ENCODE data around the gene COP1.

Gene COP1

DNA sequence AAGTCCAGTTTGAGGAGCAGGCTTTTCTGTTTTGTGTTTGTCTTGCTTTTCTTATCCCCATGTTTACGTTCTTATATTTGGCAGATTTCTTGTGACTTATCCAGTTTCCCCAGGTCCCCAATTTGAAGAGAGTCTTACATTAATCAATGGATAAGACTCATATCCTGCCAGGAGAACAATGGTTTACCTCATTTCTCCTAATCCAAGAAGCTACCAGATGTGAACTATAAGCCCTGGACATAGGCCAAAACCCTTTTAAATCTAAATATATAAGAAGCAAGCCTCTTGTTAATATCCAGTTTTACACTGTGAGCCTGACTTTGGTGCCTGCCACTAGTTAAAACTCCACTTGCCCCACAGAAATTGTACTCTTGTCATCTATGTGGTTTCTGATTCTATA is 15.1 kb upstream of the COP1 start:
- no peak overlapping the region for H3K27ac ChIP-seq
- no peak overlapping the region for H3K9ac ChIP-seq
- H3K27me3 ChIP-seq (ENCODE audit: insufficient read depth, low read depth): no peaks in the 10 kb centered on the region
- no peaks in the 10 kb centered on the region for H3K79me2 ChIP-seq (ENCODE audit: insufficient read depth, low read depth)
- H3K4me3 ChIP-seq (IDR thresholded peaks at IDR 0.05; ENCODE audit: insufficient read depth, low read depth, low read length): no peak overlapping the region
- H2AFZ ChIP-seq (ENCODE audit: low read depth): no peak overlapping the region
- no peaks in the 10 kb centered on the region for H4K20me1 ChIP-seq (ENCODE audit: insufficient read depth)
- H3K36me3 ChIP-seq (ENCODE audit: insufficient read depth): no peaks in the 10 kb centered on the region
- H3K4me2 ChIP-seq: no peak overlapping the region
- TF ChIP-seq, protein P1, sequence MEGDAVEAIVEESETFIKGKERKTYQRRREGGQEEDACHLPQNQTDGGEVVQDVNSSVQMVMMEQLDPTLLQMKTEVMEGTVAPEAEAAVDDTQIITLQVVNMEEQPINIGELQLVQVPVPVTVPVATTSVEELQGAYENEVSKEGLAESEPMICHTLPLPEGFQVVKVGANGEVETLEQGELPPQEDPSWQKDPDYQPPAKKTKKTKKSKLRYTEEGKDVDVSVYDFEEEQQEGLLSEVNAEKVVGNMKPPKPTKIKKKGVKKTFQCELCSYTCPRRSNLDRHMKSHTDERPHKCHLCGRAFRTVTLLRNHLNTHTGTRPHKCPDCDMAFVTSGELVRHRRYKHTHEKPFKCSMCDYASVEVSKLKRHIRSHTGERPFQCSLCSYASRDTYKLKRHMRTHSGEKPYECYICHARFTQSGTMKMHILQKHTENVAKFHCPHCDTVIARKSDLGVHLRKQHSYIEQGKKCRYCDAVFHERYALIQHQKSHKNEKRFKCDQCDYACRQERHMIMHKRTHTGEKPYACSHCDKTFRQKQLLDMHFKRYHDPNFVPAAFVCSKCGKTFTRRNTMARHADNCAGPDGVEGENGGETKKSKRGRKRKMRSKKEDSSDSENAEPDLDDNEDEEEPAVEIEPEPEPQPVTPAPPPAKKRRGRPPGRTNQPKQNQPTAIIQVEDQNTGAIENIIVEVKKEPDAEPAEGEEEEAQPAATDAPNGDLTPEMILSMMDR (conservative IDR thresholded peaks at IDR 0.05; ENCODE audit: low read depth, low read length): no peak
- no peaks in the 10 kb centered on the region for H3K4me1 ChIP-seq (ENCODE audit: low read depth, poor library complexity, severe bottlenecking)

DNA sequence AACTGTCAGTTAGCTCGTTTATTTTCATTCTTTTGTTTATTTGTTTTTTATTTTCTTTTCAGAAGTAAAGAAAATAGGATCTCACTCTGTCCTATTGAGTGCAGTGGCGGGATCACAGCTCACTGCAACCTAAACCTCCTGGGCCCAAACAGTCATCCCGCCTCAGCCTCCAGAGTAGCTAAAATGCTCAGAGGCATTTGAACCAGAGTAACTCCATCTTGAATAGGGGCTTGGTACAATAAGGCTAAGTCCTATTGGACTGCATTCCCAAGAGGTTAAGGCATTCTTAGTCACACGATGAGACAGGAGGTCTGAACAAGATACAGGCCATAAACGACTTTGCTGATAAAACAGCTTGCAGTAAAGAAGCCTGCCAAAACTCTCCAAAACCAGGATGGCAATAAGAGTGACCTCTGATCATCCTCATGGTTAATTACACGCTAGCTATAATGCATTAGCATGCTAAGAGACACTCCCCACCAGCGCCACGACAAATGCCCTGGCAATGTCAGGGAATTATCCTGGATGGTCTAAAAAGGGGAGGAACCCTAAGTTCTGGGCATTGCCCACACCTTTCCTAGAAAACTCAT is 13.1 kb upstream of the COP1 start:
- no peaks in the 10 kb centered on the region for H3K36me3 ChIP-seq (ENCODE audit: insufficient read depth)
- H3K4me2 ChIP-seq: no peak overlapping the region
- no peak overlapping the region for H3K4me3 ChIP-seq (IDR thresholded peaks at IDR 0.05; ENCODE audit: insufficient read depth, low read depth, low read length)
- H4K20me1 ChIP-seq (ENCODE audit: insufficient read depth): no peaks in the 10 kb centered on the region
- H3K27ac ChIP-seq: no peak overlapping the region
- H3K4me1 ChIP-seq (ENCODE audit: low read depth, poor library complexity, severe bottlenecking): no peaks in the 10 kb centered on the region
- H3K9ac ChIP-seq: no peak overlapping the region
- H2AFZ ChIP-seq (ENCODE audit: low read depth): no peak overlapping the region
- H3K79me2 ChIP-seq (ENCODE audit: insufficient read depth, low read depth): no peaks in the 10 kb centered on the region
- TF ChIP-seq, protein P1 (conservative IDR thresholded peaks at IDR 0.05; ENCODE audit: low read depth, low read length): no peak
- no peaks in the 10 kb centered on the region for H3K27me3 ChIP-seq (ENCODE audit: insufficient read depth, low read depth)

DNA sequence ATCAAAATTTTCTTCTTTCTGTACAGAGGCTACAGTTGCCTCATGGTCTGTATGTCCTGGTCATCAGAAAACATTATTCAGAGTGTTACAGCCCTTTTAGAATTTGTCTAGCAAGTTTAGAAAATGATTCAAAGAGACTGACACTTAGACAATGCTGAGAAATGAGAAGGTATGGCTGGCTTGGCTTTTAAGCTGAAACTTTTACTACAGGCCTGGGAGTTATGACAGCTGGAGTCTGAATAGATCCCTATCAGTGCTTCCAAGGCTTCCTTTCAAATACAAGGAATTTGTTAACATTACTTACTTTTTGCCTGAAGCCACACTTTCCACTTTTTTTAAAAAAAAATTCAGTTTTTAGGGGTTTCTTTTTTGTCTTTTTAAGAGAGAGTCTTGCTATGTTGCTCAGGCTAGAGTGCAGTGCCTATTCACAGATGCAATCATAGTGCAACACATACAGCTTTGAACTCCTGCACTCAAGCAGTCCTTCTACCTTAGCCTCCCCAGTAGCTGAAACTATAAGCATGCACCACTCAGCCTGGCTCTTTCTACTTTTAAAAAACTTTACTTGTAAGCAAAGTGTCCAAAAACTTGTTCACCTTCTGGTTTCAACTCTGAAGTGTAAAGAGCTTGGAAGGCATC is 10.5 kb upstream of the COP1 start:
- H3K4me1 ChIP-seq (ENCODE audit: low read depth, poor library complexity, severe bottlenecking): no peaks in the 10 kb centered on the region
- no peaks in the 10 kb centered on the region for H4K20me1 ChIP-seq (ENCODE audit: insufficient read depth)
- H3K4me3 ChIP-seq (IDR thresholded peaks at IDR 0.05; ENCODE audit: insufficient read depth, low read depth, low read length): no peak overlapping the region
- H3K4me2 ChIP-seq: no peak overlapping the region
- H3K79me2 ChIP-seq (ENCODE audit: insufficient read depth, low read depth): no peaks in the 10 kb centered on the region
- H3K27ac ChIP-seq: no peak overlapping the region
- TF ChIP-seq, protein P1 (conservative IDR thresholded peaks at IDR 0.05; ENCODE audit: low read depth, low read length): no peak
- no peak overlapping the region for H2AFZ ChIP-seq (ENCODE audit: low read depth)
- H3K9ac ChIP-seq: no peak overlapping the region
- no peaks in the 10 kb centered on the region for H3K36me3 ChIP-seq (ENCODE audit: insufficient read depth)
- H3K27me3 ChIP-seq (ENCODE audit: insufficient read depth, low read depth): no peaks in the 10 kb centered on the region

DNA sequence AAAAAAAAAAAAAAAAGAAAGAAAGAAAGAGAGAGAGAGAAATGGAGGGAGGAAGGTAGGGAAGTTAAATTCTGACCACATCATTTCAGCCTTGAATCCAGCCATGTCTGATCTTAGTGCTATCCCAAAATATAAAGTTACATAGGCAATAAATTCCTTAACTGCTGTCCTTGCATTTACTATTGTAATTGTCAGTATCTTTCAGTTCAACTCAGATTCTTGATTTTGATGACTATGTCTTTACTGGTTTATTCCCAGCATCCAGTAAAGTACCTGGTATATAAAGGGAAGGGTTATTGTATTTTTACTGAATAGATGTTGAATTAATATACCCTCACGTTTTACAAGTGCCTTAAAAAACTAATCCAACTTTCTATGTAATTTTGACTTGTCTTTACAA is 8.9 kb upstream of the COP1 start:
- TF ChIP-seq, protein P1 (conservative IDR thresholded peaks at IDR 0.05; ENCODE audit: low read depth, low read length): no peak
- H3K4me3 ChIP-seq (IDR thresholded peaks at IDR 0.05; ENCODE audit: insufficient read depth, low read depth, low read length): no peak overlapping the region
- no peaks in the 10 kb centered on the region for H3K27me3 ChIP-seq (ENCODE audit: insufficient read depth, low read depth)
- H3K27ac ChIP-seq: no peak overlapping the region
- no peaks in the 10 kb centered on the region for H3K79me2 ChIP-seq (ENCODE audit: insufficient read depth, low read depth)
- no peaks in the 10 kb centered on the region for H3K36me3 ChIP-seq (ENCODE audit: insufficient read depth)
- H3K4me1 ChIP-seq (ENCODE audit: low read depth, poor library complexity, severe bottlenecking): no peaks in the 10 kb centered on the region
- no peaks in the 10 kb centered on the region for H4K20me1 ChIP-seq (ENCODE audit: insufficient read depth)
- no peak overlapping the region for H3K4me2 ChIP-seq
- no peak overlapping the region for H2AFZ ChIP-seq (ENCODE audit: low read depth)
- H3K9ac ChIP-seq: no peak overlapping the region

Measured in KMS-11 (cell line).